Endothelial cell of hepatic sinusoid (primary cell): ENCODE data around the gene SLFN14.
"Not testable (repeated sequence)": the region's sequence is repeated elsewhere in the genome, so short reads cannot be mapped to it uniquely, and the experiment has no call there.

Experiments
- in situ Hi-C: cut with HindIII; loops from 2 replicates; pipeline ENCODE4 v1.10.0; 2017; ENCODE audit warnings: low sequenced_read_pairs

The SLFN14 gene

DNA sequence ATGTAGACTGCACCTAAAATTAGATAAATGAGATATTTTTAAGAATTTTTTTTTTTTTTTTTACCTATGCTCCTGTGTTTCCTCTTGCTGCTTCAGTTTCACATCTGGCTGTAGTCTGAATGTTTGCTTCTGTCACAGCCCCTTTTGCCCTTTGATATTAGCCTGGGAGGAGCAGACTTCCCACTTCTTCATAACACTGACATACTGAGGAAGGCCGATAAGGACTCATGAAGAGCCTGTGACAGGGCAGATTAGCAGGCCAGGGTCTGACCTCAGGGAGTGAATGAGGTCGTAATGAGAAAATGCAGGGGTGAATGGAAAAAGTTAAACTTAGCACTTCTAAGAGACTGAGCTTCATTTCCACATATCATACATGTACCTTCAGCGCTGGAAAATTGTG is at the start of gene SLFN14:
SLFN14 (minus strand) TSS at position 117 of the 400 bp plus-strand sequence. CDS start 2,757 bp downstream, outside the sequence.
- in situ Hi-C loops = no loop called here

DNA sequence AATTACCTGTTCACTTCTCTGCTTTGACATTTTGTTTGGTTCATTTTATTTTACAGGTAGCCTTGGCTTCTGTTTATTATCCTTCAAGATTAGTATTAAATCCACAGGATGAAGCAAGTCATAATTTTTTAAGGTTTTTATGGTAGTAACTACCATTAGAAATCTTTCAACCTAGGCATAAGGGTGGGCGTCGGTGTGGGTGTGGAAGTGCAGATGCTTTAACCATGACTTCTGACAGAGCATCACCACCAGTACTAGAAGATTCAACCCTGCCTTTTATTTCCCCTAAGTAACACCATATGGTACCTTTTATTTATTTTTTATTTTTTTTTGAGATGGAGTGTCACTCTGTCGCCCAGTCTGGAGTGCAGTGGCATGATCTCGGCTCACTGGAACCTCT is 49.2 kb upstream of the SLFN14 start:
- in situ Hi-C loops = loop anchor here (5.0 kb wide), 2 partner anchors 32 to 122 kb away; partner anchors contain the start of gene RASL10B

DNA sequence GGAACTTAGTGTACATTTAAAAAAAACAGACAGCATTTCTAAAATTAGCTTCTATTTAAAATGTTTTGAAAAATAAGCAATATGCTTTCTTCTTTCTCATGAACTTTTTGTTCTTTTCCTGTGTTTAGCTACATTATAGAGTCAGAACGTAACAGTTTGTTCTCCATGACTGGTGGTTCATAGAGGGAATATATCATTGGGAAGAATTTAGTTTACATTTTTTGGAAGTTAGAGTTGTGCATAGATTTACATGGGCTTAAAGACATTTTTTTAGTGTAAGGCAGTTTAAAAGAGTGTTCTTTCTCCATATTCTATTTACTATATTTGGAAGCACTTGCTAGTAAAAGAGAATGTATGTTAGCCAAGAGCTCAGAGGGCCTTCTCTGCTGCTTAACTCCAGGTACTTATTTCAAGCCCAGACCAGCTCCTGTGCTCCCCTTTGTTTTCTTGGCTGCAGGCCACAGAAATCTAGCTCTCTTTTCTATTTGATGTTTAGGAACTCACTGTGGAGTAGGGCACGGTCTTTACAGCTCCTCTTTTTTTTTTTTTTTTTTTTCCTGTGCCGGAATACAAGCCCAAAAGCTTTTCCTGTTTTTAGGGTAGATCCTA is 46.7 kb upstream of the SLFN14 start:
- in situ Hi-C loops = loop anchor here (5.0 kb wide), 2 partner anchors 35 to 125 kb away; partner anchors contain the start of gene RASL10B

DNA sequence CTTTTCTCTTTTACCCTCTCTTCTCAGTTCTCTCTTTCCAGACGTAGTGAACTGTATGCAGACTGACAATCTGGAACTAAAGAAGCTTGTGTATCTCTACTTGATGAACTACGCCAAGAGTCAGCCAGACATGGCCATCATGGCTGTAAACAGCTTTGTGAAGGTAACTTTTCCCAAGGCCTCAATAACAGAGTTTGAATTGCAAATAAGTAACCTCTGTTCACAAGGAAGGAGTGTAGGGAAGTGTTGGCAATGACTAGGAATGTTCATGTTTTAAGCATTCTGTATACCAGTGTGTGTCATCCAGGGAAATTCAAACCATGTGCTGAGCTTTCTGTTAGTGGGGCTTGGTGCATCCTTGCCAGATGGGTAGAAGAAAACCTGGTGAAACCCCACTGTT is 45.1 kb upstream of the SLFN14 start:
- in situ Hi-C loops = loop anchor here (5.0 kb wide), 2 partner anchors 37 to 127 kb away; partner anchors contain the start of gene RASL10B

DNA sequence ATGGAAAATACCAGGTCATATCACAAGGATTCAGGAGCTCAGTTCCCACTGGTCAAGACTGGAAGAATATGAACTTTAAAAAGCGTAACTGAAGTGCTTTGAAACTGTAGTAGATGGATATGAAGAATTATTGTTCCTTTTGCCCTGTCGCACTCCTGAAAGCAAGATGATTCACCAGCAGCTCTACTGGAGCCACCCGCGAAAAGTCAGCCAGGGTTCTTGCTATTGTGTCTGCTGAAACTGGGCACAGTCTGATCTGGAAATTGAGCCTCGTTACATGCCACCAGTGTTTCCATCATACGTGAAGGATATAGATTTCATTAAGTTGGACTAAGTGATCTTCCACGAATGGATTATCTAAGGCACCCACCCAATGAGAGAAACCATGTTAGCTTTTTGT is 43.1 kb upstream of the SLFN14 start:
- in situ Hi-C loops = no loop called here

DNA sequence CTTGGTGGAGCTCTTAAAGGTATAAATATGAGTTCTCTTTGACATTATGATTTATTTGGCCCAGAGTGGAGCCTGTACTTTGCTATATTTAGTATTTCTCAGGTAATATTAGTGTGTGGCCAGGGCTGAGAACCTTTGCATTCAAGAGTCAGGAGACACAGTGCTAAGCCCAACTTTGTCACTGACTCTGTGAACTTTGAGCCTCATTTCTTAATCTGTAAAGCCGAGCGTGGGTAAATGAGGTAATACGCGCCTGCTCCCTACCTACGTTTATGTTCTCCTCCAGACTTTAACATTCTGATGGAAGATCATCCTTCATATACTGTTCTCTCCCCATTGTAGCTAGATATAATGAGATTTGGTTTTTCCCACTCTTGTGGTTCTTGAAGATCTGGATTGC is 37.0 kb upstream of the SLFN14 start:
- in situ Hi-C loops = no loop called here

DNA sequence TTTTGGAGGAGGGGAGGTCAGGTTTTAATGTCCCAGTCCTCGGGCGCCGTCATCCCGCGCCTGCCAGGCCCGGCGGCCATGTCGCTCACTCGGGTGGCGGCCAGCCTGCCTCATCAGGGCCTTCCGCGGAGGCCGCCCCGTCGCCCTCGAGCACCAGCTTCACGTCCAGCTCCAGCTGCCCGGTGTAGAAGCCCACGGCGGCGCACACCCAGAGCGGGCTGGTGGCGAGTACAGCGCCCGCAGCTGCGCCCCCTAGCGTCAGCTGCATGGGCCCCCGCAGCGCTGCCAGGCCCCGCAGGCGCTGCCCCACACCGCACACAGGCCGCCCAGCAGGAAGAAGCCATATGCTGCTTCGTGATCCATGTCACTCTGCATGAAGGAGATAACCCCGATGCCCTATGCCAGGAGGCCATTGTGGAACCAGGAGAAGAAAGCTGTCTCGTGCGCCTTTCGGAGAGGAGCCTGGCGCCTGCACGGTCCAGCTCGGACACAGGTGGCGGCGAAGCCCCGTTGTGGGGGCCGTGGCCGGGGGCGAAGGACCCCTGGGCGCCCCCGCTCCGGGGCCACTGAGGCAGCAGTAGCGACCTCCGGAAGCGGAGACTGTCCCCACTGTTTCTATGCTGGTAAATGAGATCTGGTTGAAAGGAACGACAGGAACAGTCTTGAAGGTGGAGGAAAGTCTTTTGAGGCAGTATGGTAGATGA is 36.1 kb upstream of the SLFN14 start:
- in situ Hi-C loops = no loop called here

DNA sequence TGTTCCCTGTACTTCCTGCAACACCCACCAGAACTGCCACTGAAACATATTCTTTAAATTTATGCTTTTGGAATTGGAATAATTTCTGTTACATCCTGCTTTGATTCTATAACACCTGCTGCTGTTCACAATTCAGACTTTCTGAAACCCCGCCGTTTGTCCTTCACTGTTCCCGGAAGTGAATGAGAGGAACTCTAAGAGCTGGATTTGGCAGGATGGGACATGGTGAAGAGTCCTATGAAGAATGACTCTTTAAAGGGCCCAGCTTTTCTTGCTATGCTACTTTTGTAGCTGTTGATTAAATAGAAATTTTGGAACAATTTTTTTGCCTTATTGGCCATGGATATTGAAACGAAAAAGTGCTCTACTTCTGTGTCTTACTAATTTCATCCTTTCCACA is 35.5 kb upstream of the SLFN14 start:
- in situ Hi-C loops = no loop called here

DNA sequence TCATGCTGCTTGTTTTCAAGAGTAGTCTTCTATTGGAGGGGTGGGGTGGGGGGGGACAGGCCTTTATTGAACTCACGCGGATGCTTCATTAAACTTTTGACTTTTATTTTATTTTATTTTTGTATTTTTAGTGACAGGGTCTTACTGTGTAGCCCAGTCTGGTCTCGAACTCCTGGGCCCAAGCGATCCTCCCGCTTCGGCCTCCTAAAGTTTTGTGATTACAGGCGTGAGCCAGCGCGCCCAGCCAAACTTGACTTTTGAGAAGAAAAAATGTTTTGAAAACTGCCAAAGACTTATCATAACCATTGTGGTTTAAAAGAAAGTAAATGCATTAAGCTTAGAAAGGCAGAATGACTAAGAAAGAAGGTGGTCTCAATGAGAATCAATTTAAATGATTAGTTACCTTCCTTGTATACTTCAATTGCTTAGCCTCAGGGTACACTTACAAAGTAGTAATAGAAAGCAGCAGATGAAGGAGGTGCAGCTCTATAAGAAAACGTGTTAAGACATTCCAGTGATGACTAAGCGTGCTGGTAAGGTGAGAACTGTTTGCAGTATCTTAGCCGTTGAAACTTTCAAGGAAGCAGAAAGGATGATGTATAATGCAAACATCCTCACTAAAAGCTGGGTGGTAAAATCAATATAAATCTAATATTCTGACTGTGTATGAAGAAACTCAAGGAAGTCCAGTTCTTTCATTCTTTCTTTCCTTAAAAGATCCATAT is 27.7 kb upstream of the SLFN14 start:
- in situ Hi-C loops = no loop called here

DNA sequence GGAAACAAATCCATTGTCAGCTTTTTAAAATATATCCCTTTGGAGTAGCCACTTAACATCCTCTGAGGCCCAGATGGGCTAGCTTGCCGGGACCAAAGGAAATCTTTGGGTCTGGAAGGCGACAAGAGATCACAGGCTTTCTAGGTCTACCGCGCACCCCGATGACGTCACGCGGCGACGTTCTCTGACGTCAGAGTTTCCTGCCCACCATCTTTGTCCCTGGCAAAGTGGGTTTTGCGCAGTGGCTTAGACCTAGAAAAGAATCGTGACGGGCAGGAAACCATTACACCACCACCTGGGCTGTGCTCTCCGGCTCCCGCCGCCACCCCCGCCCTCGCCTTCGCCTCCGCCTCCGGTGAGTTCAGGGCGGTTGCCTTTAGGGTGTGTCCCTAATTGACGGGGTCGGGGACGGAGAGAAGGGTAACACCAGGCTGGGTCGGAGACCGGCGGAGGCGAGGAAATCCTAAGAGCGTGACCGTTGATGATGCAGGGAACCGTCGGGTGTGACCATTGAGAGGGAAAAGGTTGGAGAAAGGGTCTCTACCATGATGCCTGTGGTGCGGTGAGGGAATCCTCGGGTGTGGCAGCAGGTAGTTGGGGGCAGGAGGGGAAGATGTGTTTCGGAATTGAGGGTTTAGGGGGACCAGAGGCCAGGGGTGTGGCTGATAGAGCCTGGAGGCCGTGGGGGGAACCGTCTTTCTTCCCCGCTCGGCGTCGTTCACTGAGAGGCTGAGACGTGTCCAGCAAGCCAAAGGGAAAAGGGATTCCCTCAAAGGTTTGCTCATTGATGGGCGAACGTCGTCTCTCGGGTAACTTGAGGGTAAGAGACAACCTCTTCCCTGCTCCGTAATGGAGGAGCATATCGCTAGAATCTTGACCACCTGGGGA is 26.7 kb upstream of the SLFN14 start, which contains the start of gene AP2B1:
AP2B1 (plus strand) TSS at position 249 of the 888 bp plus-strand sequence. CDS start 6,709 bp downstream, outside the sequence.
- in situ Hi-C loops = no loop called here

DNA sequence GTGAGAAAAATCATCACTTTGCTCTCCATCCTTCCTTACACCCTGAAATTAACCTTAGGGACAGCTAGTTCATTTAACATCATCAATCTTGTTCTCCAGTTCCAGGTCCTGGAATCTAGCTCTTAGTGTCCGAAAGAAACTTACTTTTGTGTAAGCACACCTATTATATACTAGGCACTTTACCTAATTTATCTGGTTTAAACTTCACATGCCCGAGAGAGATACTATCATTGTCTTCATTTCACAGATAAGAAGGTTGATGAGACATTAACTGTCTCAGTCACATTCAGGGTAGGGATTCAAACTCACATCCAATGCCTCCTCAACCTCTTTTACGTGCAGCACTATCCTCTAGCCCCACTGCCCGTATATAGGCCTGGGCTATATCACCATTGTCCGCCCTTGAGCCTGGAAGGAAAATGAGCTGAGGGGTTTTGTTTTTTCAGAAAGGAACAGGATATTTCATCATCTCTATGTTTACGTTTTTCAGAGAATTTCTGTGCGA is 26.0 kb upstream of the SLFN14 start:
- in situ Hi-C loops = no loop called here

DNA sequence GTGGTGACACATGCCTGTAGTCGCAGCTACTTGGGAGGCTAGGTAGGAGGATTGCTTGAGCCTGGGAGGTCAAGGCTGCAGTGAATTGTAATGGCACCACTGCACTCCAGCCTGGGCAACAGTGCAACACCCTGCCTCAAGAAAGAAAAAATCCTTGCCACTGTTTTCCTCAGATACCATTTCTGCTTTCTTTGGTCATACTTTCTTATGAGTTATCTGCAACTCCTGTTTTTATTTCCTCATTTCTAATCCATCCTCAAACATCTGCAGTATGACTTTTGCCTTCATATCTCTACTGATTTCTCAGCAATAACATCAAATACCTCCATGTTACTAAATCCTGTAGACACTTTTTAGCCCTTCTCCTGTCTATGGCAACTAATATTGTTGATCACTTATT is 23.4 kb upstream of the SLFN14 start:
- in situ Hi-C loops = no loop called here

DNA sequence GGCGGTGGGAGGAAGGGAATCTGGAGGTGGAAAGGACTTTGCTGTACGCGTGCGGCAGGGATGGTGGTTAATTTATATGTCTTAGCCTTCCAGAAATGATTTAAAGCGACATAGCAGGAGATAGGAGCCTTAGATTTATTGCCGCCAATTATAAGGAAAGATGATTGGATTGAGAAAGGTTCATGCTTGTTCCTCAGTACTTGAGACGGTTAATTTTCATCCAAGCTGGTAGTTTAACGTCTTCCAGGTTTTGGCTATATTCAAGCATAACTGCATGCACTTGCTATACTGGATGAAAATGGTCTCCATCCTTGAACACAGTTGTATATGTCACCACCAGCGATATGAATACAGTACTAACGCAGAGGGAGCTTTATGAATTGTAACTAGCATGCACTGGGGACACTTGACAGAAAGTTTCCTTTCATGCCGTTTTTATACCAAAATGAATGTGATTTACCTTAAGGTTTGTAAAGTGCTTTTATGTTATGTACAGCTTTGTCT is 18.4 kb upstream of the SLFN14 start:
- in situ Hi-C loops = no loop called here

DNA sequence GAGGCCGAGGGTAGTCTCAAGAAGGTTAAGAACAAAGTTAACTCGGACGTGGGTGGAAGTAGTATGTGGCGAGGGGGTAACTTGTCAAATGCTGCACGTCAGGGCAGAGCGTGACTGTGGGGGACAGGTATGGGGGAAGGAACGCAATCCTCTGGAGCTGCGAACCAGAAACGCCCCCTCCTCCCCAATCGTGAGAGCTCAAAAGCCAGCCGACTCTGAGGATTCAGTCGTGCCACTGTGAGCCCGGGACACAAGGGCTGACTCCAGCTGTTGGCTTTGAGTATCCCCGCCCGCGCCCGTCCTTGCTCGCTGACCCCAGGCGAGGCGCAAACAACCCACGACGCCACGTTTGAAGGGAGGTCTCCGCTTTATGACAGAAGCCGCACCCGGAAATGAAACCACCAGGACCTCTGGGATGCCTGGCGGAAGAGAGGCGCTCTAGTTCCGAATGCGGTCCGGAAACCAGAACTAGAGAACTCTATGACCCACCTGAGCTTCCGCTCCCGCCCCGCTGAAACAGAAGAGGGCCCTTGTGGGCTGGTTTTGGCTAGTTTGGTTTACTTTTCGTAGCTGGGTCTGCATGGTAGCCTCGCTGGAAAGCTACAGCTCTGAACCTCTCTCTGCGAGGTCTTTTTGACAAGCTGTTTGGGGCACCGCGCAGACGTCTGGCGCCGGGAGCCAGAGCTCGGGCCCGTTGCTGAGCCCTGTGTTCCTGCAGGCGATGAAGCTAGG is 17.7 kb upstream of the SLFN14 start, which contains the start of gene PEX12:
PEX12 (minus strand) TSS at position 375 of the 732 bp plus-strand sequence. CDS start 550 bp downstream, outside the sequence.
- in situ Hi-C loops = no loop called here

DNA sequence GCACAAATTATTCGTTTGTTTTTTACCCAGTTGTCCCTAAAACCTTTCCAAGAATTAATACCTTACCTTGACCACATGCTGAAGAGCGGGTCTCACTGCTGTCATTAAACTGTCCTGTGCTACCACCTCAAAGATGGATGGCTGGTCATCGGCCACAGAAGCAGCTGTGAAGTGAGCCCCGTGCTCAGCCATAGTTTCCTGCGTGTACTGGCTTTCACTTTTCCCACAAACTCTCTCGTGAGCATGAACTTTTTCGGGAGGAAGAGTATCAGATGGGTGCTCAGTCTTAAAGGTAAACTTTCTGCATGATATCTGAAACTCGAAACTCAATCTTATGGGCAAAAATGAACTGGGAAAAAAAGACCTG is 17.2 kb upstream of the SLFN14 start:
- in situ Hi-C loops = no loop called here

DNA sequence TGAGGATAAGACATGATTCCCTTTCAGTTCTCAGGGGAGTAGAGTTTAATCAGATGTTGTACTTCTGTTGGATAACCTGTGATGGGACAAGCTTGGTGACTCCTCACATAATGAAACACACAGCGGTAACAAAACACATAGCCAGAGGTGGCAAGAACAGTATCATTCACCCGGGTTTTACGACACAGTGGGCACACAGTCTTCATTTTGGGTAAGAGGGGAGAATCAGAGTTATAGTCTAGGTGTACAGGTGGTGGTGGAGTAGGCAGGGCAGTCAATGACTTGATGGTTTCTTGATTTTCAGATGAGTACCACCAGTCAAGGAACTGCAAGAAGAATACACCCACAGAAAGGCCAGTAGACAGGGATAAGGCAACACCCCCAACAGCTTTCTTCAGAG is 15.1 kb upstream of the SLFN14 start:
- in situ Hi-C loops = no loop called here

DNA sequence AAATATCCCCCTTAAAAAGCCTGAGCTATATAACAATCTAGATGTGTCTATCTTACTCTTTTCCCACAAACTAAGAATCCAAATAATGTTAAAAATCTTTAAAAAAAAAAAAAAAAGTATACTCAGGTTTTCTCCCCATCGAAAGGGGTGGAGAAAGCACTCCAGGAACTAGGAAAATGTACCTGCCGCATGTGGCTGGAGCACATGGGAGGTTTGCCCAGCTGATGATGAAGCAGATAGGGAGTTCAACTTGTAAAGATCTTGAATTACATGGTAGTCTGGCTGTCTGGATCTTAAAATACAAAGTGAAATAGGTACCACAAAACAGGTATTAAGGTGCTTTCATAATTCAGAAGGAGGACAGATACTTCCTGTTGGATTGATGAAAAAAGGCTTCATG is 8.8 kb upstream of the SLFN14 start:
- in situ Hi-C loops = no loop called here

DNA sequence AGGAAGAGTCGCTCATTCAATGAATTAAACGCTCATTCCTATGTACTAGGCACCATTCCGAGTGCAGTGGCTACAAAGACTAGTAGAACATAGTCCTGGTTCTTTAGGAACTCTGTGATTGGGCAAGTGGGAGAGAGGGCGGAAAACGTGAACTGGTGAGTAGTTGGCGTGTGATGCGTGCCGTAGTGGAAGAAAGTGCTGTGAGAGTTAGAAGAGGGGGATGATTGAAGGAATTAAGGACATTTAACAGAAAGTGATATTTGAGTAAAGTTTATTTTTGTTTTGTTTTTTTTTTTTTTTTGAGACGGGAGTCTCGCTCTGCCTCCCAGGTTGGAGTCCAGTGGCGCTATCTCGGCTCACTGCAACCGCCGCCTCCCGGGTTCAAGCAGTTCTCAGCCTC is 7.9 kb upstream of the SLFN14 start:
- in situ Hi-C loops = no loop called here

DNA sequence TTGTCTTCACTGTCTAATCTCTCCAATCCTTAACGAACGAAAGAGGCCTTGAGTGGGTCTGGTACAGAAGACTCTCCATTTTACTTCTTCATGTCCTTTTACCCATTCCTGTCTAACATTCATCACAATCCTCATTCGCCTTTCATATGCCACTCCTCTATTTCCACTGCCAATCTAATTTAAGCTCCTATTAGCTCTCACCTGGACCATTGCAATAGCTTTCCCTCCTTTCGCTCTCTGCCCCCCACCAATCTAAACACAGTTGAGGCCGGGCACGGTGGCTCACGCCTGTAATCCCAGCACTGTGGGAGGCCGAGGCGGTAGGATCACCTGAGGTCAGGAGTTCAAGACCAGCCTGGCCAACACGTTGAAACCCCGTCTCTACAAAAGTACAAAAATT is 6.3 kb upstream of the SLFN14 start:
- in situ Hi-C loops = no loop called here

DNA sequence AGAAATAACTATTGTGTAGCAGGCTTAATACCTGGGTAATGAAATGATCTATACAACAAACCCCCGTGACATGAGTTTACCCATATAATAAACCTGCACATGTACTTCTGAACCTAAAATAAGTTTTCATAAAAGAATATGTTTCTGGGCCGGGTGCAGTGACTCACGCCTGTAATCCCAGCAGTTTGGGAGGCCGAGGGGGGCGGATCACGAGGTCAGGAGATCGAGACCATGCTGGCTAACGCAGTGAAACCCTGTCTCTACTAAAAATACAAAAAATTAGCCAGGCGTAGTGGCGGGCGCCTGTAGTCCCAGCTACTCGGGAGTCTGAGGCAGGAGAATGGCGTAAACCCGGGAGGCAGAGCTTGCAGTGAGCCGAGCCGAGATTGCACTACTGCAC is 2.6 kb upstream of the SLFN14 start:
- in situ Hi-C loops = not testable (repeated sequence)
